Prostate gland (tissue), 2 donors: ENCODE measurements around the gene SLC35F3. TPM values are rescaled to one million over a fixed set of nuclear protein-coding genes. Genes with fewer than 3 reads are reported as not detected.

Source experiments
- DNase-seq: peaks from one replicate; pipeline ENCODE4 v3.0.0-alpha.2; 2019; ENCODE audit warnings: low spot score
- H3K27ac ChIP-seq, 2 donors: fragments of 200-600 bp; sonication (generic); 2 replicates each; pipeline ENCODE4 v1.5.1; 2017 to 2019
- H3K27me3 ChIP-seq: fragments of 200-600 bp; sonication (generic); replicated peaks from 2 replicates; pipeline ENCODE4 v1.5.1; 2019; ENCODE audit not compliant: insufficient read depth
- H3K36me3 ChIP-seq, 2 donors: fragments of 200-600 bp; sonication (generic); 1 replicate in 1 of 2; 2 replicates in 1 of 2; pipeline versions ENCODE4 v1.5.1 to v1.8.1; 2017 to 2019
- H3K4me1 ChIP-seq: fragments of 200-600 bp; sonication (generic); replicated peaks from 2 replicates; pipeline ENCODE4 v1.5.1; 2019
- H3K4me3 ChIP-seq, 2 donors: fragments of 200-600 bp; sonication (generic); 2 replicates each; pipeline ENCODE4 v1.5.1; 2017 to 2019
- H3K9me3 ChIP-seq: fragments of 200-600 bp; sonication (generic); 2 replicates; pipeline ENCODE4 v1.5.1; 2017
- POLR2A ChIP-seq: fragments of 450-650 bp; IDR thresholded peaks from one replicate; pipeline ENCODE4 v1.6.1; 2016; ENCODE audit warnings: antibody characterized with exemption, mild to moderate bottlenecking
- POLR2AphosphoS5 ChIP-seq: sonication (generic); formaldehyde crosslinking; IDR thresholded peaks from one replicate; pipeline ENCODE4 v1.6.1; 2017; ENCODE audit warnings: antibody characterized with exemption
- WGBS: methylation state at CpG from one replicate; pipeline ENCODE4 v1.1.5; 2018; 5-methylcytosine and 5-hydroxymethylcytosine counted together
- intact Hi-C: fragments of 100-400 bp; cut with DNase I; formaldehyde crosslinking; loops from one replicate; pipeline ENCODE4 v1.14.2; 2022
- total RNA-seq, 2 donors: library from RNA; depleted of rRNA; stranded (reverse); fragments of >200 nt; gene quantifications; one replicate each; pipeline ENCODE4 v1.1.0, GENCODE V29; 2016
- TF ChIP-seq, protein P1 (sequence below), 4 experiments: fragments of 200-600 bp in 2 of 4; fragments of 450-650 bp in 2 of 4; sonication (generic) in 2 of 4; IDR thresholded peaks; 1 replicate in 3 of 4; 2 replicates in 1 of 4; pipeline ENCODE4 v1.5.1; 2016 to 2019; ENCODE audit warnings: antibody characterized with exemption in 4 of 4, mild to moderate bottlenecking in 2 of 4, moderate library complexity in 2 of 4

Gene SLC35F3
- total RNA-seq, 2 donors from 2014 or later, result 0.34 to 0.64 TPM

GRCh38 chr1:234289538-234290305 is 385.2 kb downstream of the SLC35F3 start:
- intact Hi-C loops, result no loop called here
- H3K4me1 ChIP-seq, result no peaks in the 10 kb centered on the region
- no peak for TF ChIP-seq POLR2A
- TF ChIP-seq, protein P1, sequence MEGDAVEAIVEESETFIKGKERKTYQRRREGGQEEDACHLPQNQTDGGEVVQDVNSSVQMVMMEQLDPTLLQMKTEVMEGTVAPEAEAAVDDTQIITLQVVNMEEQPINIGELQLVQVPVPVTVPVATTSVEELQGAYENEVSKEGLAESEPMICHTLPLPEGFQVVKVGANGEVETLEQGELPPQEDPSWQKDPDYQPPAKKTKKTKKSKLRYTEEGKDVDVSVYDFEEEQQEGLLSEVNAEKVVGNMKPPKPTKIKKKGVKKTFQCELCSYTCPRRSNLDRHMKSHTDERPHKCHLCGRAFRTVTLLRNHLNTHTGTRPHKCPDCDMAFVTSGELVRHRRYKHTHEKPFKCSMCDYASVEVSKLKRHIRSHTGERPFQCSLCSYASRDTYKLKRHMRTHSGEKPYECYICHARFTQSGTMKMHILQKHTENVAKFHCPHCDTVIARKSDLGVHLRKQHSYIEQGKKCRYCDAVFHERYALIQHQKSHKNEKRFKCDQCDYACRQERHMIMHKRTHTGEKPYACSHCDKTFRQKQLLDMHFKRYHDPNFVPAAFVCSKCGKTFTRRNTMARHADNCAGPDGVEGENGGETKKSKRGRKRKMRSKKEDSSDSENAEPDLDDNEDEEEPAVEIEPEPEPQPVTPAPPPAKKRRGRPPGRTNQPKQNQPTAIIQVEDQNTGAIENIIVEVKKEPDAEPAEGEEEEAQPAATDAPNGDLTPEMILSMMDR (IDR thresholded peaks at IDR 0.05), result no peak
- TF ChIP-seq POLR2AphosphoS5, result no peak
- 95% methylated on average over 2 of the region's 2 CpGs for WGBS
- DNase-seq, result no peak
- H3K36me3 ChIP-seq, result no peaks in the 10 kb centered on the region
- H3K9me3 ChIP-seq, result no peaks in the 10 kb centered on the region
- H3K4me3 ChIP-seq, result no peak overlapping the region
- no peak overlapping the region for H3K27ac ChIP-seq
- no peaks in the 10 kb centered on the region for H3K27me3 ChIP-seq

- 92% methylated on average over 4 of the region's 4 CpGs for WGBS
- intact Hi-C loops, result no loop called here
- no peaks in the 10 kb centered on the region for H3K9me3 ChIP-seq
- DNase-seq, result no peak
- no peak for TF ChIP-seq POLR2A
- TF ChIP-seq POLR2AphosphoS5, result no peak
- TF ChIP-seq, protein P1 (IDR thresholded peaks at IDR 0.05), result no peak
- H3K27ac ChIP-seq, result no peak overlapping the region
- H3K4me3 ChIP-seq, result no peak overlapping the region
- H3K4me1 ChIP-seq, result no peaks in the 10 kb centered on the region
- H3K27me3 ChIP-seq, result no peaks in the 10 kb centered on the region
- no peaks in the 10 kb centered on the region for H3K36me3 ChIP-seq
These were observed 387.5 kb downstream of the SLC35F3 start for GRCh38 chr1:234292011-234292410.

GRCh38 chr1:234292548-234292947 is 388.1 kb downstream of the SLC35F3 start:
- Histone ChIP-seq H3K4me3 (no peak overlapping the region), H3K4me1 (no peaks in the 10 kb centered on the region), H3K36me3 (no peaks in the 10 kb centered on the region), H3K9me3 (no peaks in the 10 kb centered on the region), H3K27ac (no peak overlapping the region), H3K27me3 (no peaks in the 10 kb centered on the region)
- no peak for DNase-seq
- TF ChIP-seq POLR2A, result no peak
- TF ChIP-seq, protein P1 (IDR thresholded peaks at IDR 0.05), result no peak
- TF ChIP-seq POLR2AphosphoS5, result no peak
- 93% methylated on average over 2 of the region's 2 CpGs for WGBS
- intact Hi-C loops, result no loop called here

DNA sequence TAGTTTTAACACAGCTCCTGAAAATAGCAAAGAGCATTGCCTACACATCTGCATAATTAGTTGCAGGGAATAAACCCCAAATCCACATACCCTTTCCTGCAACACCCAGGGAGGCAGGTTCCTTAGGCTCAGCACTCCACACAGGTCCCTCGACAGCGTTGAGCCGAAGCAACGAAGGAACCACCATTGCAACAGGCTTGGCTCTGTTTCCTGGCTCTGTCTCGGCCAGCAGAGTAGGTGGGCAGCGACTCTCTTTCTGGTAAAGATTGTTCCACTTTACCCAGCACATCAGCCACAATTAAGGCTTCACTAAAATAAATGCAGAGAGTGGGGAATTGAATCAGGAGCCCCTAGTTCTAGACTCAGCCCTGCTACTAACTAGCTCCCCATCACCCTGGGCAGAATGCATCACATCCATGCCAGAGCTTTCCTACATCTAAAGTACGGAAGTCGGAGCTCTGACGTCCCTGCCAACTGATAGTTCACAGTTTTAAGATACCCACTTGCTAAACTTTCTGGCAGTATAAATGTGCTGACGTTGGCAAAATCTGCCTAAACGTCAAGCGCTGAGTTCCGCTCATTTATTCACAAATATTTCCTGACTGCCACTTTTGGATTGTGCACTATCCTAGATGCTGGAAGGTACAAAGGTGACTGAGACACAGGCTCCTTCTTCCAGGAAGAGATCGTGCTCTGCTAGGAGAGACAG is 389.8 kb downstream of the SLC35F3 start:
- H3K9me3 ChIP-seq, result no peaks in the 10 kb centered on the region
- no peaks in the 10 kb centered on the region for H3K36me3 ChIP-seq
- H3K27ac ChIP-seq, result no peak overlapping the region
- no peaks in the 10 kb centered on the region for H3K4me1 ChIP-seq
- no peak for TF ChIP-seq POLR2A
- TF ChIP-seq, protein P1 (IDR thresholded peaks at IDR 0.05), result no peak
- no peak for TF ChIP-seq POLR2AphosphoS5
- DNase-seq, result no peak
- no peak overlapping the region for H3K4me3 ChIP-seq
- H3K27me3 ChIP-seq, result no peaks in the 10 kb centered on the region
- 67% methylated on average over 14 of the region's 14 CpGs for WGBS
- intact Hi-C loops, result no loop called here
